Endothelial cell (in vitro differentiated cells): ENCODE results near the gene PANK4. TPM values are rescaled to one million over a fixed set of nuclear protein-coding genes. Genes with fewer than 3 reads are reported as not detected.

Source experiments
- DNase-seq: peaks from one replicate; pipeline ENCODE4 v3.0.0; 2021; ENCODE audit warnings: low spot score
- H3K27ac Mint-ChIP-seq: one replicate; pipeline ENCODE4 v1.8.0; 2021; ENCODE audit warnings: mixed read lengths, inconsistent platforms; ENCODE audit not compliant: unreplicated experiment
- H3K27me3 Mint-ChIP-seq: one replicate; pipeline ENCODE4 v1.8.0; 2021; ENCODE audit warnings: mild to moderate bottlenecking, moderate library complexity, mixed read lengths, inconsistent platforms; ENCODE audit not compliant: unreplicated experiment
- H3K36me3 Mint-ChIP-seq: one replicate; pipeline ENCODE4 v1.8.0; 2021; ENCODE audit warnings: mild to moderate bottlenecking, low read depth, mixed read lengths, inconsistent platforms; ENCODE audit not compliant: unreplicated experiment
- H3K4me1 Mint-ChIP-seq: one replicate; pipeline ENCODE4 v1.8.0; 2021; ENCODE audit warnings: mild to moderate bottlenecking, mixed read lengths, inconsistent platforms; ENCODE audit not compliant: unreplicated experiment
- H3K4me3 Mint-ChIP-seq: one replicate; pipeline ENCODE4 v1.8.0; 2021; ENCODE audit warnings: mild to moderate bottlenecking, mixed read lengths, inconsistent platforms; ENCODE audit not compliant: unreplicated experiment
- H3K9me3 Mint-ChIP-seq: one replicate; pipeline ENCODE4 v1.8.0; 2021; ENCODE audit warnings: mixed read lengths, inconsistent platforms; ENCODE audit not compliant: unreplicated experiment
- CTCF ChIP-seq: fragments of 200-600 bp; sonication (generic); IDR thresholded peaks from one replicate; pipeline ENCODE4 v1.5.0; 2021; ENCODE audit warnings: antibody characterized with exemption; ENCODE audit not compliant: unreplicated experiment
- total RNA-seq: library from RNA; stranded (reverse); fragmentation: NEBNext Ultra II Directional; extraction: Animal tissue kit (Norgen Biotek cat#: 25700); gene quantifications from one replicate; pipeline ENCODE4 v1.2.1, GENCODE V29; 2021; ENCODE audit not compliant: unreplicated experiment

The PANK4 gene
- total RNA-seq, 1 donor from 2014 or later: 32.3 TPM

- H3K4me1 Mint-ChIP-seq: peaks cover 27% of the 10 kb centered on the region
- TF ChIP-seq CTCF: no peak
- DNase-seq: no peak
- no peaks in the 10 kb centered on the region for H3K9me3 Mint-ChIP-seq
- peak overlapping the region; percentile 76 for H3K27ac Mint-ChIP-seq
- peaks cover 16% of the 10 kb centered on the region for H3K36me3 Mint-ChIP-seq
- peaks cover 13% of the 10 kb centered on the region for H3K27me3 Mint-ChIP-seq
- peak overlapping the region; percentile 87 for H3K4me3 Mint-ChIP-seq
Observed at GRCh38 chr1:2523891-2524609, 2.3 kb downstream of the PANK4 start.

- TF ChIP-seq CTCF: no peak
- H3K27me3 Mint-ChIP-seq: peaks cover 13% of the 10 kb centered on the region
- H3K4me1 Mint-ChIP-seq: peaks cover 27% of the 10 kb centered on the region
- H3K9me3 Mint-ChIP-seq: no peaks in the 10 kb centered on the region
- peak overlapping the region; percentile 42 for H3K27ac Mint-ChIP-seq
- H3K36me3 Mint-ChIP-seq: peaks cover 16% of the 10 kb centered on the region
- H3K4me3 Mint-ChIP-seq: peak overlapping the region; percentile 51
- DNase-seq: no peak
Observed at GRCh38 chr1:2523191-2523890, 3.1 kb downstream of the PANK4 start.

DNA sequence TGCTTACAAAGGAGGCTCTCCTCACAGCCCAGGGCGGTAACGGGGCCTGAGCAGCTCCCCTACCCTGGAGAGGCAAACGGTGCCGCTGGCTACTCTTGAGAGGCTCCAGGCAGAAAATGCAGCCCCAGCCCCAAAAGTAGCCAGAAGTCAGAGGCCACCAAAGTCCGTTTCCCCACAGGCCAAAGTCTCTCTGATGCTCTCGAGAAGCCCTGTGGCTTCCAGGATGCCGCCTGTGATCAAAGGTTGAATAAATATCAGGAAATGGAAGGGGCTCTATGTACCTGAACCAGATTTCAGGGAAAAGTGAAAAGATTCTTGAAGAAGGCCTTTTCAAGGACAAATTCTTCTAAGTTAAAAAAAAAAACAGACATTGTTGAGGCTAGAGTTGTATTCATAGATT, 4.2 kb downstream of the PANK4 start:
- peaks cover 20% of the 10 kb centered on the region for H3K36me3 Mint-ChIP-seq
- no peak overlapping the region for H3K27ac Mint-ChIP-seq
- H3K4me3 Mint-ChIP-seq: peak overlapping the region; percentile 72
- no peak for DNase-seq
- no peak for TF ChIP-seq CTCF
- no peaks in the 10 kb centered on the region for H3K9me3 Mint-ChIP-seq
- H3K27me3 Mint-ChIP-seq: peaks cover 11% of the 10 kb centered on the region
- peaks cover 27% of the 10 kb centered on the region for H3K4me1 Mint-ChIP-seq

DNA sequence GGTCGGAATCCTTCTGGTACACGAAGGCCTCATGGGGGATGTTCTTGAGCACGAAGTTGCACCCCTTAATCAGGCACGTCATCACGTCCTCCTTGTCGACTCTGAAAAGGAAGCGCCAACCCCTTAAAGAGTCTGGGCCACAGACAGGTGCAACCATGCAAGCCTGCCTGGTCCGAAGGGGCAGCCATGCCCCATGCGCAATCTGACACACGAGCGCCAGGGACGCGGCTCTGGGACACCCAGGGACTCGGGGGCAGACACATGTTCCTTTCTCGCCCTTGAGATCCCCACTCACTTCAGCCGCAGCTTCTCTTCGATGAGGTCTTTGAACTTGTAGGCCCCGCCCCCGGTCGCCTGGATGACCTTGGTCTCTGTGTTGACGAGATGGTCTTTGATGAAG, 5.6 kb downstream of the PANK4 start:
- TF ChIP-seq CTCF: no peak
- H3K36me3 Mint-ChIP-seq: peaks cover 20% of the 10 kb centered on the region
- H3K27ac Mint-ChIP-seq: no peak overlapping the region

DNA sequence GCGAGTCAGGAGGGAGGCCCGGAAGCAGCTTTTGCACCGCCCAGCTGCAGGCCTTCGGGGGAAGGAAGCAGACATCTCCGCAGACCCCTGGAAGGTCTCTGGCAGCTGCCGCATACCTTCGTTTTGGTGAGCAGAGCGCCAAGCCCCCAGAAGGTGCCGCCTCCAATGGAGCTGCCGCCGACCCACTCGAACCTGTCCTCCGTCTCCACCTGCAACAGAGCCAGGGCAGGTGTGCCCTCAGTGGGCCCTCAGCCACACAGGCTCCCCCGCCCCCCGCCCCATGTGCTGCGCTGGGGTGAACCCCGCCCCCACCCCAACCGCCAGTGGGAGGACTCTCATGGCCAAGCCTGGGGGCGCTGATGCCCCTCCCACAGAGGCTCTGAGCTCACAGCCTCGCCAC, 6.2 kb downstream of the PANK4 start:
- Mint-ChIP-seq H3K9me3 (no peaks in the 10 kb centered on the region), H3K4me3 (no peak overlapping the region), H3K27ac (no peak overlapping the region), H3K27me3 (peaks cover 9% of the 10 kb centered on the region), H3K36me3 (peaks cover 20% of the 10 kb centered on the region), H3K4me1 (peaks cover 27% of the 10 kb centered on the region)
- no peak for TF ChIP-seq CTCF
- no peak for DNase-seq

More for the DNA sequence above, 5.6 kb downstream of the PANK4 start:
- Mint-ChIP-seq H3K4me1 (peaks cover 27% of the 10 kb centered on the region), H3K4me3 (no peak overlapping the region), H3K27me3 (peaks cover 9% of the 10 kb centered on the region), H3K9me3 (no peaks in the 10 kb centered on the region)
- DNase-seq: no peak
